PC-9 (cell line): ENCODE data around the gene PABPN1. TPM values are rescaled to one million over a fixed set of nuclear protein-coding genes. Genes with fewer than 3 reads are reported as not detected.

Experiments used
- BruUV-seq: library from RNA; stranded (reverse); fragments of 400-500 nt; replicated peaks from 2 replicates; lab custom pipeline; 2021; lab: Mats Ljungman, UMichigan
- CTCF ChIA-PET: fragments of 300-600 bp; sonication (Branson Sonifier 250); formaldehyde crosslinking; loops from one replicate; lab custom pipeline; 2022; ENCODE audit warnings: antibody characterized with exemption; lab: Charles Lee
- POLR2A ChIA-PET: fragments of 300-600 bp; sonication (Branson Sonifier 250); formaldehyde crosslinking; loops from one replicate; lab custom pipeline; 2022; ENCODE audit warnings: antibody characterized with exemption; ENCODE audit not compliant: unreplicated experiment; lab: Charles Lee
- DNase-seq, 2 experiments: peaks; one replicate each; pipeline versions ENCODE4 v3.0.0 to v3.0.0-alpha.2; 2015 to 2022; ENCODE audit warnings: mixed read lengths in 1 of 2
- H2AFZ ChIP-seq: fragments of 200-600 bp; sonication (generic); 2 replicates; pipeline ENCODE4 v1.8.1; 2017; ENCODE audit warnings: antibody characterized with exemption
- H3F3A ChIP-seq: fragments of 200-600 bp; sonication (generic); 2 replicates; pipeline ENCODE4 v1.8.1; 2017; ENCODE audit warnings: antibody characterized with exemption, mild to moderate bottlenecking, low read depth; ENCODE audit not compliant: insufficient read depth
- H3K27ac ChIP-seq: fragments of 200-600 bp; sonication (generic); 2 replicates; pipeline ENCODE4 v1.6.1; 2016; ENCODE audit warnings: mixed run types
- H3K27me3 ChIP-seq: fragments of 200-600 bp; sonication (generic); 2 replicates; pipeline ENCODE4 v1.6.1; 2016; ENCODE audit warnings: low read depth, mixed run types; ENCODE audit not compliant: insufficient read depth
- H3K36me3 ChIP-seq: fragments of 200-600 bp; sonication (generic); 2 replicates; pipeline ENCODE4 v1.6.1; 2016; ENCODE audit warnings: low read depth, mixed run types
- H3K4me1 ChIP-seq: fragments of 200-600 bp; sonication (generic); replicated peaks from 2 replicates; pipeline ENCODE4 v1.6.1; 2016; ENCODE audit warnings: mixed run types; ENCODE audit not compliant: insufficient read depth
- H3K4me2 ChIP-seq: fragments of 200-600 bp; sonication (generic); 2 replicates; pipeline ENCODE4 v1.6.1; 2017; ENCODE audit warnings: mixed run types
- H3K4me3 ChIP-seq: fragments of 200-600 bp; sonication (generic); 2 replicates; pipeline ENCODE4 v1.6.1; 2016; ENCODE audit warnings: mixed run types
- H3K79me2 ChIP-seq: fragments of 200-600 bp; sonication (generic); 2 replicates; pipeline ENCODE4 v1.6.1; 2017; ENCODE audit warnings: low read depth, mixed run types
- H3K9me2 ChIP-seq: fragments of 200-600 bp; sonication (generic); 2 replicates; pipeline ENCODE4 v1.8.1; 2017; ENCODE audit warnings: mild to moderate bottlenecking; ENCODE audit not compliant: insufficient read depth
- H3K9me3 ChIP-seq: fragments of 200-600 bp; sonication (generic); 2 replicates; pipeline ENCODE4 v1.8.1; 2016; ENCODE audit warnings: low read depth; ENCODE audit not compliant: insufficient read depth
- H4K20me1 ChIP-seq: fragments of 200-600 bp; sonication (generic); 2 replicates; pipeline ENCODE4 v1.8.1; 2017; ENCODE audit not compliant: insufficient read depth
- CTCF ChIP-seq: fragments of 200-600 bp; sonication (generic); conservative IDR thresholded peaks from 2 replicates; pipeline ENCODE4 v1.6.1; 2017; ENCODE audit warnings: mixed run types, antibody characterized with exemption, mild to moderate bottlenecking, moderate library complexity
- EZH2 ChIP-seq: fragments of 200-600 bp; sonication (generic); IDR thresholded peaks from 2 replicates; pipeline ENCODE4 v1.8.0; 2017; ENCODE audit warnings: antibody characterized with exemption, low read depth
- intact Hi-C: fragments of 100-400 bp; cut with micrococcal nuclease; formaldehyde crosslinking; loops from one replicate; pipeline ENCODE4 v1.10.0; 2022; ENCODE audit not compliant: unreplicated experiment
- total RNA-seq: library from RNA; stranded (reverse); gene quantifications from 2 replicates; pipeline ENCODE4 v1.2.3, GENCODE V29; 2021

The PABPN1 gene
- total RNA-seq, 1 experiment from 2014 or later: 142 TPM

GRCh38 chr14:23345987-23346692 lies 24.9 kb downstream of the PABPN1 start:
- H3K9me3 ChIP-seq: no peaks in the 10 kb centered on the region; the same call in 1 of the 2 replicates

GRCh38 chr14:23346693-23347405 lies 25.6 kb downstream of the PABPN1 start:
- Histone ChIP-seq H3K79me2 (no peaks in the 10 kb centered on the region), H3K4me3 (no peak overlapping the region), H3K27me3 (peaks cover 43% of the 10 kb centered on the region), H4K20me1 (no peaks in the 10 kb centered on the region), H2AFZ (no peak overlapping the region), H3K9me2 (no peaks in the 10 kb centered on the region), H3K27ac (no peak overlapping the region), H3K36me3 (no peaks in the 10 kb centered on the region), H3F3A (no peaks in the 10 kb centered on the region), H3K4me1 (no peaks in the 10 kb centered on the region), H3K9me3 (no peaks in the 10 kb centered on the region; the same call in 1 of the 2 replicates), H3K4me2 (no peak overlapping the region)
- intact Hi-C loops: no loop called here
- ChIA-PET POLR2A (no interaction called here), CTCF (no interaction called here)
- TF ChIP-seq EZH2 (no peak), CTCF (no peak)
- no TSS peak for BruUV-seq
- no peak for DNase-seq

More at GRCh38 chr14:23345987-23346692, 24.9 kb downstream of the PABPN1 start:
- BruUV-seq: no TSS peak
- H2AFZ ChIP-seq: no peak overlapping the region
- no peak for DNase-seq
- POLR2A ChIA-PET: interaction anchor here (0.8 kb wide), 1 partner anchor 46 kb away, joined by 4 read pairs; no protein-coding TSS in a partner anchor
- H3K27ac ChIP-seq: no peak overlapping the region
- H3K4me1 ChIP-seq: no peaks in the 10 kb centered on the region
- no peaks in the 10 kb centered on the region for H3F3A ChIP-seq
- intact Hi-C loops: no loop called here
- H3K9me2 ChIP-seq: no peaks in the 10 kb centered on the region
- H3K79me2 ChIP-seq: no peaks in the 10 kb centered on the region
- H4K20me1 ChIP-seq: no peaks in the 10 kb centered on the region
- no peak overlapping the region for H3K4me3 ChIP-seq
- H3K4me2 ChIP-seq: no peak overlapping the region
- peaks cover 39% of the 10 kb centered on the region for H3K27me3 ChIP-seq
- H3K36me3 ChIP-seq: no peaks in the 10 kb centered on the region
- CTCF ChIA-PET: no interaction called here
- TF ChIP-seq EZH2 (no peak), CTCF (no peak)

GRCh38 chr14:23347406-23348296 lies 26.4 kb downstream of the PABPN1 start:
- H3F3A ChIP-seq: no peaks in the 10 kb centered on the region
- H3K27me3 ChIP-seq: peaks cover 43% of the 10 kb centered on the region
- H3K27ac ChIP-seq: no peak overlapping the region
- no TSS peak for BruUV-seq
- H2AFZ ChIP-seq: no peak overlapping the region
- no peaks in the 10 kb centered on the region for H4K20me1 ChIP-seq
- no peaks in the 10 kb centered on the region for H3K36me3 ChIP-seq
- no peaks in the 10 kb centered on the region for H3K9me2 ChIP-seq
- no peaks in the 10 kb centered on the region; the same call in 1 of the 2 replicates for H3K9me3 ChIP-seq
- no peak overlapping the region for H3K4me2 ChIP-seq
- ChIA-PET POLR2A (no interaction called here), CTCF (no interaction called here)
- no peaks in the 10 kb centered on the region for H3K79me2 ChIP-seq
- DNase-seq: no peak
- intact Hi-C loops: no loop called here
- H3K4me3 ChIP-seq: no peak overlapping the region
- H3K4me1 ChIP-seq: no peaks in the 10 kb centered on the region
- TF ChIP-seq EZH2: no peak
- no peak for TF ChIP-seq CTCF
